B cell (primary cell): ENCODE results near the gene TRPV6.

Source experiments
- CTCF ChIP-seq: fragments of 200-600 bp; IDR thresholded peaks from one replicate; pipeline ENCODE4 v1.8.0; 2022; ENCODE audit warnings: antibody characterized with exemption, mild to moderate bottlenecking
- EZH2 ChIP-seq: IDR thresholded peaks from 2 replicates; pipeline ENCODE4 v1.6.1; 2012; ENCODE audit warnings: borderline replicate concordance, low read depth, mild to moderate bottlenecking, moderate library complexity, low read length; ENCODE audit not compliant: insufficient read depth, poor library complexity, severe bottlenecking

DNA sequence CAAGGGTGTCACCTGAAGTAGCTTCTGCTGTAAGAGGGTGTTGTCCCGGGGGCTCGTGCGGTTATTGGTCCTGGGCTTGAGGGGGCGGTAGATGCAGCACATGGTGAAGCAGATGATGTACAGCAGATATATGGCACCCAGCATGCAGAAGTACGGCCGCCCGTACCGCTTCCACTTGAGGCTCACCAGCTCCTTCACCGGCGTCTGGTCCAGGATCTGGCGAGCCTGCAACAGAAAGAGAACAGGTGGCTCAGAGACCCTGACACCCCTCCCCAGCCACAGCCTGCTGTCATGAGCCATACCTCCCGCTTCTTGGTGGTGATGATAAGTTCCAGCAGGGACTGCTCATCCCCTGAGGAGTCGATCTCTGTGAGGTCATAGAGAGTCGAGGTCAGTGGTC, 10.1 kb downstream of the TRPV6 start:
- TF ChIP-seq CTCF (no peak), EZH2 (no peak)
